ENCODE measurements around the gene SPINK1.
"Not testable (repeated sequence)": the region's sequence is repeated elsewhere in the genome, so short reads cannot be mapped to it uniquely, and the experiment has no call there.

SPINK1 gene

DNA sequence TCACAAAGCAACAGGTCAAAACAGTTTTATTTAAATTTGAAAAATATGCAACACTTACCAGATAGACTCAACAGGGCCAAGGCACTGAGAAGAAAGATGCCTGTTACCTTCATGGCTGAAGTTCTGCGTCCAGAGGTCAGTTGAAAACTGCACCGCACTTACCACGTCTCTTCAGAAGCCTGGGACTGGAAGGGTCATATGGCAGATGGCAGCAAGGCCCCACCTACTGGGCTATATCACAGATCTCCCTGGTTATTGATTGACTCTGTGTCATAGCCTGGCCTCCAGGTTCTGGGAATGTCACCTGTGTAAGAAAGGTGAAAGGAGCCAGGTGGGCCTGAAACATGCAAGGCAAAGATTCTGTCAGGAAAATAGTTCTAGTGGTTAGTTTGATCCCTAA is at the start of gene SPINK1:
SPINK1 (minus strand) TSS at position 207 of the 400 bp plus-strand sequence; CDS start at position 113, 94 bp downstream.
- no peak for DNase-seq (ENCODE audit: low spot score)

DNA sequence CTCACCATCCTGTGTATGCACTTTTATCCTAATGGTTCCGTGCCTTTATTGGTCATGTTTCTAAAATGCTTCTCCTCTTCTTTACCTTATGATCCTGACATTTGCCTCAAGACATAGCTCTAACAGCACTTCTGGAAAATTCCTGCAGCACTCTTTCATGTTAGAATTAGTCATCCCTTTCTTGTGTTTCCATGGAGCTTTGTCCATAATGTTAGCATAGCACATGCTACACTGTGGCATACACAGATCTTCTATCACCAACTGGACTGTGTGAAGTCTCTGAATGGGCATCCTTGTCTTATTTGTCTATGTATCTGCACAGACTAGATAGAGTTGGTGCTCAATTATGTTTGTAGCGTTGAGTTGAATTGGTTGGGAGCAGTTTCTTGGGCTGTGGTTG is 49.0 kb upstream of the SPINK1 start:
- no peak for DNase-seq (ENCODE audit: low spot score)

DNA sequence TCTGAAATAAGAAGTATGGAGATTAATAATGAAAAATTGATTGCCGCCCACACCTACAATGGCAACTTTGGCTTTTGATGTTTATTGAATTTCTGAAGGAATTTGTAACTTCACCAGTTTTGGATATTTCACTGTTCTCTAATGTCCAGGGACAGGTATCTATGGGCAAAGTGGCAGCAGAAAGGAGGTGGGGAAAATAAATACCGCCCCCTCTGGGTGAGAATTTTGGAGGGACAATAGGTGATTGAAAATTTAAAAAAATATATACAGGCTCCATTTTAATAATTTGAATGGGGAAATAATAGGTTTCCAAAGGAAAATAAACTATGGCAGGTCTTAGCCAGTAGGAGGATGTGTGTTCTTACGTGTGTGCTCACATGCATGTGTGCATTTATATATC is 48.3 kb upstream of the SPINK1 start:
- no peak for DNase-seq (ENCODE audit: low spot score)

- DNase-seq (ENCODE audit: low spot score): no peak
These were observed 46.7 kb upstream of the SPINK1 start, which contains the start of gene SCGB3A2 for GRCh38 chr5:147878066-147878759. Gene SCGB3A2, plus strand, starts transcription at chr5:147878711. Its CDS starts 93 bp downstream, at chr5:147878804.

GRCh38 chr5:147876626-147877025 is 45.2 kb upstream of the SPINK1 start:
- DNase-seq (ENCODE audit: low spot score): no peak

GRCh38 chr5:147876141-147876540 is 44.7 kb upstream of the SPINK1 start:
- no peak for DNase-seq (ENCODE audit: low spot score)

GRCh38 chr5:147874910-147875367 is 43.5 kb upstream of the SPINK1 start:
- no peak for DNase-seq (ENCODE audit: low spot score)

GRCh38 chr5:147874118-147874875 is 42.8 kb upstream of the SPINK1 start:
- not testable (repeated sequence) for DNase-seq (ENCODE audit: low spot score)

GRCh38 chr5:147872744-147873435 is 41.4 kb upstream of the SPINK1 start:
- DNase-seq (ENCODE audit: low spot score): not testable (repeated sequence)

GRCh38 chr5:147871980-147872549 is 40.6 kb upstream of the SPINK1 start:
- DNase-seq (ENCODE audit: low spot score): not testable (repeated sequence)

DNA sequence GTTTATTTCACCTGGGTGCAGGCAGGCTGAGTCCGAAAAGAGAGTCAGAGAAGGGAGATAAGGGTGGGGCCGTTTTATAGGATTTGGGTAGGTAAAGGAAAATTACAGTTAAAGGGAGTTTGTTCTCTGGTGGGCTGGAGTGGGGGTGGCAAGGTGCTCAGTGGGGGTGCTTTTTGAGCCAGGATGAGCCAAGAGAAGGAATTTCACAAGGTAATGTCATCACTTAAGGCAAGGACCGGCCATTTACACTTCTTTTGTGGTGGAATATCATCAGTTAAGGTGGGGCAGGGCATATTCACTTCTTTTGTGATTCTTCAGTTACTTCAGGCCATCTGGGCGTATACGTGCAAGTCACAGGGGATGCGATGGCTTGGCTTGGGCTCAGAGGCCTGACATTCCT is 38.4 kb upstream of the SPINK1 start:
- DNase-seq (ENCODE audit: low spot score): not testable (repeated sequence)

DNA sequence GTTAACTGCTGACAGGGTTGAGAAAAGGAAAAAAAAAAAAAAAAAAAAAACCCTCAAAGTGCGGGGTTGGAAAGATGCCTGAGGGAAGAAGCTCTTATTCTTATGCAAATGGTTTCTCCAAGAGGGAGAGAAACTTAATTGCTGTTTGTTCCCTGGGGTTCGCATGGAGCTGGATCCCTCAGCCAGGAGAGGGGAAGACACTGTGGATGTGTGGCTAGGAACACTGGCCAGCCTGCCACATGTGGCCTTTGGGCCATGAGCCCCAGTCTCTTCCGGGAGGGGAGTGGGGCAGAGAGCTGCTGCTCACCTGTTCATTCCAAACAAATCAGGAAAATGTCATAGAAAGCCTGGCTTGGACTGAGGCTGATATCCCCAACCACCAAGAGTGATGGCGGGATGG is 37.6 kb upstream of the SPINK1 start:
- no peak for DNase-seq (ENCODE audit: low spot score)

DNA sequence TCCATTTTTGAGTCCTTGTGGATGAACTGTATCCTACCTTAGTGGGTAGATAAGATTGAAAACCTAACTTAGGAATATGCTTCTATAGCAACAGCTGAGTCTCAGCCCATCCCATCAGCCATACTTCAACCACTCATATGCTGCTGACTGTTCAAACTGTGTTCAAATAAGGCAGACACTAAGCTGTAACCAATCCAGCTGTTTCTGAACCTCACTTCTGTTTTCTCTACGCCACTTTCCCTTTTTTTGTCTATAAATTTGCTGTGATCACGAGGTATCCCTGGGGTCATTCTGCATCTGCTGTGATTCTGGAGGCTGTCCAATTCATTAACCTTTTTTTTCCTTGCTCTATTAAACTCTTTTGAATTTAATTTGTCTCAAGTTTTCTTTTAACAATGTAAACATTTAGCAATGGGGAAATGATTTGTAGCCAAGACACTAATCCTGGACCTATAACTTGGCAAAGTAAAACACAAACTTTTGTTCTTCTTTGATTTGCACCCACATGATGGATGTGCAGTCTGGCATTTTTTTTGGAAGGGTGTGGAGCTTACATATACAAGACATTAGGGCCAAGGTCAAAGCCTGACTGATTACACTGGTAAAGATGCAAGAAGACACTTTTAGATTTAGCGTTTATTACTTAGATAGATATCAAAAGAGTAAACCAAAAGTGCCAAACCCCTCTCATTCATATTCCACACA is 32.1 kb upstream of the SPINK1 start:
- no peak for DNase-seq (ENCODE audit: low spot score)

GRCh38 chr5:147860641-147861025 is 29.2 kb upstream of the SPINK1 start:
- no peak for DNase-seq (ENCODE audit: low spot score)

GRCh38 chr5:147859962-147860640 is 28.6 kb upstream of the SPINK1 start:
- DNase-seq (ENCODE audit: low spot score): no peak

GRCh38 chr5:147858565-147858964 is 27.1 kb upstream of the SPINK1 start:
- no peak for DNase-seq (ENCODE audit: low spot score)

DNA sequence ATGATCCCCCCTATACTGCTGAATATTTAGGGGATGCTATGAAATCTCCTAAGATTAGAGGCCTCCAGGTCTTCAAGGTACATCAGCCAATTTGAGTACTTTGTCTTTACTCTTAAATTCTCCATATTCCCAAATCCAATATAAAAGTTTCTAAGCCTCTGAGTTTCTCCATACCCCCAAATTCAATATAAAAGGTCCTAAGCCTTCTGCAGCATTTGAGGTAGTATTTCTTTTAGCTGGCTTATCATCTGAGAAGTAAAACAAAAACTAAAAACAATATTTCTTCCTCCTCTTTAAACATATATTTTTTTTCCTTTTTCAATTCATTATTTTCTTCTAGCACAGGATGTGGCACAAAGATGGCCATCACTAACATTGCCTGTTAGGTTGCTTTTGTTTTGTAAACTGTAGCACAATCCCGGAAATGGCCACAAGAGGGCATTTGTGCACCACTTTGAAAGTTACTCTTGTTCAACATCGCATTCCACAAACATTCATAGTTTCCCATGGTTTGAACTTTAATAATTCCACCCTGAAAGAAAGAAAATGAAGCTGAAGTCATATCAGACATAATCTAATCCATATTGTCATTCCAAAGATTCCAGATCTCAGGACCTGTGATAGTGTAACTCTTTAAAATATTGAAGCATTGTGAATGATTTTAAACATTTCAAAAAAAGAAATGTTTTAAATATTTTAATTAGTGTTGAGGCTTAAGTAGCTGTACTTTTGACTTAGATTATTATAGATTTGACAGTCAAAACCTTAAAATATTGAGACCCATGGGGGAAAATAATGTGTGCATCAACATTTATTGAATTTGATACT is 26.0 kb upstream of the SPINK1 start:
- peak; percentile 48 for DNase-seq (ENCODE audit: low spot score)

GRCh38 chr5:147856801-147857200 is 25.3 kb upstream of the SPINK1 start:
- DNase-seq (ENCODE audit: low spot score): no peak

DNA sequence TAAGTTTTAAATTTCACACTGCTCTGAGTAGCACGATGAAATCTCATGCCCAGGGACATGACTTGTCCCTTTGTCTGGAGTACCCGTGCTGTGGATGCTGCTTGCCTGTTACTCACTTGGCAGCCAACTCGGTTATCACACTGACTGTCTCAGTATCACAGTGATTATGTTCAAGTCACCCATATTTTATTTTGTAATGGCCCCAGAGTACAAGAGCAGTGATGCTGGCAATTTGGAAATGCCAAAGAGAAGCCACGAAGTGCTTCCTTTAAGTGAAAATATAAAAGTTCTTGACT is 24.3 kb upstream of the SPINK1 start:
- DNase-seq (ENCODE audit: low spot score): no peak

All from AG08396 (cell line).